Measurements from ENCODE around the gene KHDC1. TPM values are rescaled to one million over a fixed set of nuclear protein-coding genes. Genes with fewer than 3 reads are reported as not detected.
A peak's percentile ranks its signal among the peaks of the same experiment; 100 is the strongest.

Gene KHDC1
- total RNA-seq, 1 experiment from 2014 or later: 9.1 TPM

DNA sequence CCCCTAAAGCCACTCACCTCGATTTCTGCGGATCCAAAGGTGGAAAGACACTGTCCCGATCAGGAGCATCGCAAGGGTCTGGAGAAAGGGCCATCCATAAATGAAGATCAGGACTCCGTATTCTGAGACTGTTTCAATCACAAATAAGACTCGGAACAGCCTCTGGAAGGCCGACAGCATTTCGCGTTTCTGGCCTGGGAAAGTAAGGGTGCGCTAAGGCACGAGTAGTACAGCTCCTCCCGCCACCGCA lies 46.5 kb upstream of the KHDC1 start:
- H2AFZ ChIP-seq (ENCODE audit: low read depth, low read length, poor library complexity, severe bottlenecking): peak overlapping the region; percentile 71
- TF ChIP-seq JUND (IDR thresholded peaks at IDR 0.05) (no peak), ZFX (IDR thresholded peaks at IDR 0.05) (peak; percentile 71; the same call in 1 of the 2 replicates)
- H3K27ac ChIP-seq (ENCODE audit: low read depth, low read length): peak overlapping the region; percentile 86
- no peaks in the 10 kb centered on the region for H3K9me3 ChIP-seq (ENCODE audit: control insufficient read depth in 1 of 2, insufficient read depth in 1 of 2, low read depth in 1 of 2, low read length in 2 of 2)
- no peaks in the 10 kb centered on the region for H3K27me3 ChIP-seq (ENCODE audit: insufficient read depth, low read length)
- H3K79me2 ChIP-seq (ENCODE audit: insufficient read depth, low read length): peaks cover 56% of the 10 kb centered on the region
- H3K4me2 ChIP-seq (ENCODE audit: low read length): peak overlapping the region; percentile 85
- peak overlapping the region; percentile 79 for H3K9ac ChIP-seq (ENCODE audit: low read length)
- H3K4me1 ChIP-seq (ENCODE audit: control insufficient read depth in 1 of 2, insufficient read depth in 2 of 2, low read length in 2 of 2): peaks cover 2 to 15% of the 10 kb centered on the region in 2 experiments; a peak in 1 of 4 replicates
- no peaks in the 10 kb centered on the region; a peak in 1 of 4 replicates for H3K36me3 ChIP-seq (ENCODE audit: control insufficient read depth in 1 of 2, insufficient read depth in 2 of 2, low read length in 2 of 2)
- CTCF ChIA-PET: interaction anchor here (0.6 to 1.5 kb wide), 7 partner anchors 16 to 344 kb away, joined by 3 to 13 read pairs (median 4); no protein-coding TSS in a partner anchor
- ATAC-seq (no peak), DNase-seq (ENCODE audit: low read depth, low spot score) (no peak)
- RAD21 ChIA-PET (ENCODE audit: low non-redundant PET in 1 of 2, low total read pairs in 2 of 2, uncharacterized antibody in 2 of 2, unreplicated experiment in 2 of 2): no interaction called here
- H3K4me3 ChIP-seq (replicated peaks in 1 of 2; ENCODE audit: low read depth in 1 of 2, low read length in 2 of 2): peak overlapping the region; percentile 71 to 86
- POLR2A ChIA-PET: interaction anchor here (0.8 to 1.2 kb wide), 5 partner anchors 24 to 204 kb away, joined by 3 to 5 read pairs (median 3); no protein-coding TSS in a partner anchor
- BruUV-seq (replicated peaks): TSS peak; percentile 76
- intact Hi-C loops (cut with micrococcal nuclease): no loop called here
- H3K9me2 ChIP-seq (ENCODE audit: insufficient read depth): no peaks in the 10 kb centered on the region
- H4K20me1 ChIP-seq (ENCODE audit: insufficient read depth): no peaks in the 10 kb centered on the region

DNA sequence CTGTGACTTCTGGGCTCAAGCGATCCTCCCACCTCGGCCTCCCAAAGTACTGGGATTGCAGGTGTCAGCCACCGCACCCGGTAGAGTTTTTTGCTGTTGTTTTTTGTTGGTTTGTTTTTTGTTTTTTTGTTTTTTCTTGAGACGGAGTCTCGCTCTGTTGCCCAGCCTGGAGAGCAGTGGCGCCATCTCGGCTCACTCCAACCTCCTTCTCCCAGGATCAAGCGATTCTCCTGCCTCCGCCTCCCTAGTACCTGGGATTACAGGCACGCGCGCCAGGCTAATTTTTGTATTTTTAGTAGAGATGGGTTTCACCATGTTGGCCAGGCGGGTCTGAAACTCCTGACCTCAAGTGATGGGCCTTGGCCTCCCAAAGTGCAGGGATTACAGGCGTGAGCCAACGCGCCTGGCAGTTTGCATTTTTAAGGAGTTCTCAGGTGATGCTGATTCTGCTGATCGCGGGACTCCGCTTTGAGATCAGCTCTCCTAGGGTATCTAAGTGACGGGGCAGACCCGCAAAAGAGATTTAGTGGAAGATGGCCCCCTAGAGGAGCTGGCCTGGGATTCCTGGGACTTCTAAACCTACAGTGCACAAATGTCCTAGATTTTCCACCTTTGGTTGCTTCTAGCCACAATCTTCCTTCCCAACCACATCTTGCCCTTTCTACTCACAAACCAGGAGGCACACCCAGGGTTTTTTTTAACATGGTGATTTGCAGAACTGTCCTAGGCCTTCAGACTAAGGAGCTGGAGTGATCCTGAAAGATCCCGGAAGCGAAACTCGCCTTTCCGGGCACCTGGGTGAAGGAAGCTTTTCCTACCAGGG lies 45.9 kb upstream of the KHDC1 start:
- Histone ChIP-seq H3K27me3 (ENCODE audit: insufficient read depth, low read length) (no peaks in the 10 kb centered on the region), H3K27ac (ENCODE audit: low read depth, low read length) (peak overlapping the region; percentile 86), H3K4me3 (replicated peaks in 1 of 2; ENCODE audit: low read depth in 1 of 2, low read length in 2 of 2) (peak overlapping the region; percentile 71 to 86), H3K9me3 (ENCODE audit: control insufficient read depth in 1 of 2, insufficient read depth in 1 of 2, low read depth in 1 of 2, low read length in 2 of 2) (no peaks in the 10 kb centered on the region), H3K36me3 (ENCODE audit: control insufficient read depth in 1 of 2, insufficient read depth in 2 of 2, low read length in 2 of 2) (no peaks in the 10 kb centered on the region; a peak in 1 of 4 replicates), H3K79me2 (ENCODE audit: insufficient read depth, low read length) (peaks cover 61% of the 10 kb centered on the region), H3K9me2 (ENCODE audit: insufficient read depth) (no peaks in the 10 kb centered on the region), H3K9ac (ENCODE audit: low read length) (peak overlapping the region; percentile 79), H3K4me1 (ENCODE audit: control insufficient read depth in 1 of 2, insufficient read depth in 2 of 2, low read length in 2 of 2) (peaks cover 2 to 15% of the 10 kb centered on the region in 2 experiments; a peak in 1 of 4 replicates), H4K20me1 (ENCODE audit: insufficient read depth) (no peaks in the 10 kb centered on the region), H2AFZ (ENCODE audit: low read depth, low read length, poor library complexity, severe bottlenecking) (peak overlapping the region; percentile 71), H3K4me2 (ENCODE audit: low read length) (peak overlapping the region; percentile 85)
- POLR2A ChIA-PET: interaction anchor here (0.8 to 1.2 kb wide), 5 partner anchors 23 to 205 kb away, joined by 3 to 5 read pairs (median 3); no protein-coding TSS in a partner anchor
- intact Hi-C loops (cut with micrococcal nuclease): no loop called here
- RAD21 ChIA-PET (ENCODE audit: low non-redundant PET in 1 of 2, low total read pairs in 2 of 2, uncharacterized antibody in 2 of 2, unreplicated experiment in 2 of 2): no interaction called here
- no TSS peak for BruUV-seq (replicated peaks)
- ATAC-seq (peak; percentile 52), DNase-seq (ENCODE audit: low read depth, low spot score) (peak; percentile 21)
- CTCF ChIA-PET: interaction anchor here (0.6 to 1.5 kb wide), 7 partner anchors 16 to 344 kb away, joined by 3 to 13 read pairs (median 4); no protein-coding TSS in a partner anchor
- peak; percentile 45; the same call in 1 of the 2 replicates for TF ChIP-seq RAD21 (IDR thresholded peaks at IDR 0.05; ENCODE audit: low read depth)
- TF ChIP-seq, protein P1, sequence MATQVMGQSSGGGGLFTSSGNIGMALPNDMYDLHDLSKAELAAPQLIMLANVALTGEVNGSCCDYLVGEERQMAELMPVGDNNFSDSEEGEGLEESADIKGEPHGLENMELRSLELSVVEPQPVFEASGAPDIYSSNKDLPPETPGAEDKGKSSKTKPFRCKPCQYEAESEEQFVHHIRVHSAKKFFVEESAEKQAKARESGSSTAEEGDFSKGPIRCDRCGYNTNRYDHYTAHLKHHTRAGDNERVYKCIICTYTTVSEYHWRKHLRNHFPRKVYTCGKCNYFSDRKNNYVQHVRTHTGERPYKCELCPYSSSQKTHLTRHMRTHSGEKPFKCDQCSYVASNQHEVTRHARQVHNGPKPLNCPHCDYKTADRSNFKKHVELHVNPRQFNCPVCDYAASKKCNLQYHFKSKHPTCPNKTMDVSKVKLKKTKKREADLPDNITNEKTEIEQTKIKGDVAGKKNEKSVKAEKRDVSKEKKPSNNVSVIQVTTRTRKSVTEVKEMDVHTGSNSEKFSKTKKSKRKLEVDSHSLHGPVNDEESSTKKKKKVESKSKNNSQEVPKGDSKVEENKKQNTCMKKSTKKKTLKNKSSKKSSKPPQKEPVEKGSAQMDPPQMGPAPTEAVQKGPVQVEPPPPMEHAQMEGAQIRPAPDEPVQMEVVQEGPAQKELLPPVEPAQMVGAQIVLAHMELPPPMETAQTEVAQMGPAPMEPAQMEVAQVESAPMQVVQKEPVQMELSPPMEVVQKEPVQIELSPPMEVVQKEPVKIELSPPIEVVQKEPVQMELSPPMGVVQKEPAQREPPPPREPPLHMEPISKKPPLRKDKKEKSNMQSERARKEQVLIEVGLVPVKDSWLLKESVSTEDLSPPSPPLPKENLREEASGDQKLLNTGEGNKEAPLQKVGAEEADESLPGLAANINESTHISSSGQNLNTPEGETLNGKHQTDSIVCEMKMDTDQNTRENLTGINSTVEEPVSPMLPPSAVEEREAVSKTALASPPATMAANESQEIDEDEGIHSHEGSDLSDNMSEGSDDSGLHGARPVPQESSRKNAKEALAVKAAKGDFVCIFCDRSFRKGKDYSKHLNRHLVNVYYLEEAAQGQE (IDR thresholded peaks at IDR 0.05; ENCODE audit: low read depth): no peak
- TF ChIP-seq CBX3 (IDR thresholded peaks at IDR 0.05; ENCODE audit: low read depth): no peak; the same call in 1 of the 2 replicates
- TF ChIP-seq, protein P2, sequence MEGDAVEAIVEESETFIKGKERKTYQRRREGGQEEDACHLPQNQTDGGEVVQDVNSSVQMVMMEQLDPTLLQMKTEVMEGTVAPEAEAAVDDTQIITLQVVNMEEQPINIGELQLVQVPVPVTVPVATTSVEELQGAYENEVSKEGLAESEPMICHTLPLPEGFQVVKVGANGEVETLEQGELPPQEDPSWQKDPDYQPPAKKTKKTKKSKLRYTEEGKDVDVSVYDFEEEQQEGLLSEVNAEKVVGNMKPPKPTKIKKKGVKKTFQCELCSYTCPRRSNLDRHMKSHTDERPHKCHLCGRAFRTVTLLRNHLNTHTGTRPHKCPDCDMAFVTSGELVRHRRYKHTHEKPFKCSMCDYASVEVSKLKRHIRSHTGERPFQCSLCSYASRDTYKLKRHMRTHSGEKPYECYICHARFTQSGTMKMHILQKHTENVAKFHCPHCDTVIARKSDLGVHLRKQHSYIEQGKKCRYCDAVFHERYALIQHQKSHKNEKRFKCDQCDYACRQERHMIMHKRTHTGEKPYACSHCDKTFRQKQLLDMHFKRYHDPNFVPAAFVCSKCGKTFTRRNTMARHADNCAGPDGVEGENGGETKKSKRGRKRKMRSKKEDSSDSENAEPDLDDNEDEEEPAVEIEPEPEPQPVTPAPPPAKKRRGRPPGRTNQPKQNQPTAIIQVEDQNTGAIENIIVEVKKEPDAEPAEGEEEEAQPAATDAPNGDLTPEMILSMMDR (IDR thresholded peaks at IDR 0.05 in 2 of 3, conservative IDR thresholded peaks at IDR 0.05 in 1 of 3; ENCODE audit: borderline replicate concordance in 1 of 3, insufficient read depth in 1 of 3, low read depth in 2 of 3, low read length in 2 of 3): peak; percentile 35 to 52 (median 52); a peak in 5 of 6 replicates
- no peak for TF ChIP-seq ZNF274 (IDR thresholded peaks at IDR 0.05; ENCODE audit: low read depth, low read length)
- TF ChIP-seq, protein P3, sequence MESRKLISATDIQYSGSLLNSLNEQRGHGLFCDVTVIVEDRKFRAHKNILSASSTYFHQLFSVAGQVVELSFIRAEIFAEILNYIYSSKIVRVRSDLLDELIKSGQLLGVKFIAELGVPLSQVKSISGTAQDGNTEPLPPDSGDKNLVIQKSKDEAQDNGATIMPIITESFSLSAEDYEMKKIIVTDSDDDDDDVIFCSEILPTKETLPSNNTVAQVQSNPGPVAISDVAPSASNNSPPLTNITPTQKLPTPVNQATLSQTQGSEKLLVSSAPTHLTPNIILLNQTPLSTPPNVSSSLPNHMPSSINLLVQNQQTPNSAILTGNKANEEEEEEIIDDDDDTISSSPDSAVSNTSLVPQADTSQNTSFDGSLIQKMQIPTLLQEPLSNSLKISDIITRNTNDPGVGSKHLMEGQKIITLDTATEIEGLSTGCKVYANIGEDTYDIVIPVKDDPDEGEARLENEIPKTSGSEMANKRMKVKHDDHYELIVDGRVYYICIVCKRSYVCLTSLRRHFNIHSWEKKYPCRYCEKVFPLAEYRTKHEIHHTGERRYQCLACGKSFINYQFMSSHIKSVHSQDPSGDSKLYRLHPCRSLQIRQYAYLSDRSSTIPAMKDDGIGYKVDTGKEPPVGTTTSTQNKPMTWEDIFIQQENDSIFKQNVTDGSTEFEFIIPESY (IDR thresholded peaks at IDR 0.05; ENCODE audit: extremely low read depth, insufficient replicate concordance, low read length): no peak
- no peak for TF ChIP-seq EZH2phosphoT487 (IDR thresholded peaks at IDR 0.05; ENCODE audit: borderline replicate concordance)
